CD1c-positive myeloid dendritic cell (primary cell): Measurements from ENCODE around the gene WDR6.
"Not testable (repeated sequence)": the region's sequence is repeated elsewhere in the genome, so short reads cannot be mapped to it uniquely, and the experiment has no call there.

Experiments used
- DNase-seq: peaks from one replicate; pipeline ENCODE4 v3.0.0-alpha.2; 2016; ENCODE audit errors: extremely low spot score

The WDR6 gene

GRCh38 chr3:48991851-48992545 is 15.2 kb upstream of the WDR6 start:
- DNase-seq = no peak

GRCh38 chr3:48993834-48994233 is 13.4 kb upstream of the WDR6 start:
- DNase-seq = peak; percentile 24

- no peak for DNase-seq
Measured at GRCh38 chr3:48996640-48997039, 10.6 kb upstream of the WDR6 start.

GRCh38 chr3:48997102-48997635 is 10.0 kb upstream of the WDR6 start:
- no peak for DNase-seq

GRCh38 chr3:48997714-48998637 is 9.2 kb upstream of the WDR6 start:
- no peak for DNase-seq

- no peak for DNase-seq
Measured at GRCh38 chr3:48999085-48999858, 7.9 kb upstream of the WDR6 start.

- DNase-seq = no peak
Measured at GRCh38 chr3:49001155-49001554, 6.0 kb upstream of the WDR6 start.

- DNase-seq = no peak
Measured at GRCh38 chr3:49004352-49005302, 2.6 kb upstream of the WDR6 start.

- DNase-seq = no peak
Measured at GRCh38 chr3:49005303-49005680, 1.9 kb upstream of the WDR6 start.

GRCh38 chr3:49005998-49006397 is 1.2 kb upstream of the WDR6 start:
- no peak for DNase-seq

GRCh38 chr3:49006408-49007067 is 653 bp upstream of the WDR6 start:
- DNase-seq = no peak

- peak; percentile 76 for DNase-seq
Measured at GRCh38 chr3:49007771-49008528, 759 bp downstream of the WDR6 start.

GRCh38 chr3:49008627-49009026 is 1.4 kb downstream of the WDR6 start:
- not testable (repeated sequence) for DNase-seq

- no peak for DNase-seq
Measured at GRCh38 chr3:49009396-49009795, 2.2 kb downstream of the WDR6 start.

- DNase-seq = no peak
Measured at GRCh38 chr3:49012441-49013017, 5.3 kb downstream of the WDR6 start.

GRCh38 chr3:49013113-49013737 is 6.0 kb downstream of the WDR6 start:
- no peak for DNase-seq

- DNase-seq = peak; percentile 50
Measured at GRCh38 chr3:49013738-49014660, 6.8 kb downstream of the WDR6 start.

- no peak for DNase-seq
Measured at GRCh38 chr3:49015072-49015471, 7.9 kb downstream of the WDR6 start.
